Measurements from ENCODE around the gene TNFAIP8.
"Not testable (repeated sequence)": the region's sequence is repeated elsewhere in the genome, so short reads cannot be mapped to it uniquely, and the experiment has no call there.

DNA sequence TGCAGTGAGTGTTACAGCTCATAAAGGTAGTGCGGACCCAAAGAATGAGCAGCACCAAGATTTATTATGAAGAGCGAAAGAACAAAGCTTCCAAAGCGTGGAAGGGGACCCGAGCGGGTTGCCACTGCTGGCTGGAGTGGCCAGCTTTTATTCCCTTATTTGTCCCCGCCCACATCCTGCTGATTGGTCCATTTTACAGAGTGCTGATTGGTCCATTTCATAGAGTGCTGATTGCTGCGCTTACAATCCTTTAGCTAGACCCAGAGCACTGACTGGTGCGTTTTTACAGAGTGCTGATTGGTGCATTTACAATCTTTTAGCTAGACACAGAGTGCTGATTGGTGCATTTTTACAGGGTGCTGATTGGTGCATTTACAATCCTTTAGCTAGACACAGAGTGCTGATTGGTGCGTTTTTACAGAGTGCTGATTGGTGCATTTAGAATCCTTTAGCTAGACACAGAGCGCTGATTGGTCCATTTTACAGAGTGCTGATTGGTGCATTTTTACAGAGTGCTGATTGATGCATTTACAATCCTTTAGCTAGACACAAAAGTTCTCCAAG lies 76.9 kb downstream of the TNFAIP8 start:
- TF ChIP-seq CTCF (IDR thresholded peaks at IDR 0.05; ENCODE audit: poor library complexity); EZH2 (IDR thresholded peaks at IDR 0.05; ENCODE audit: borderline replicate concordance); EZH2phosphoT487 (IDR thresholded peaks at IDR 0.05; ENCODE audit: low read depth, severe bottlenecking, unreplicated experiment): not testable (repeated sequence)
